ENCODE data around the gene LTK. TPM values are rescaled to one million over a fixed set of nuclear protein-coding genes. Genes with fewer than 3 reads are reported as not detected.
A peak's percentile ranks its signal among the peaks of the same experiment; 100 is the strongest.

The LTK gene
- total and polyA plus RNA-seq, 2 of the 4 experiments (the other 2 are of a cell fraction), result 0.18 to 0.62 TPM

- H3K4ac ChIP-seq (ENCODE audit: low read depth, low read length), result peak overlapping the region; percentile 82
- WGBS, 2 experiments (ENCODE audit: extremely low coverage in 2 of 2, insufficient read length in 1 of 2), result 100% methylated on average over 2 of the region's 2 CpGs; no CpG with 5 or more reads in 1 of the 2 experiments
- peaks cover 0 to 15% of the 10 kb centered on the region in 2 experiments; a peak in 2 of 4 replicates for H3K79me1 ChIP-seq (ENCODE audit: low read depth in 1 of 2, low read length in 2 of 2)
- CTCF ChIA-PET, result no interaction called here
- H2AK5ac ChIP-seq (ENCODE audit: low read depth, low read length), result peak overlapping the region; percentile 99
- peaks cover 19% of the 10 kb centered on the region for H3K4me1 ChIP-seq (ENCODE audit: control insufficient read depth, insufficient read depth, low read length)
- no TSS peak for BruUV-seq (replicated peaks)
- peak overlapping the region; percentile 32 for H2BK20ac ChIP-seq (ENCODE audit: low read depth, low read length)
- POLR2A ChIA-PET (ENCODE audit: unreplicated experiment), result no interaction called here
- peak overlapping the region; percentile 20; the same call in 1 of the 2 replicates for H4K91ac ChIP-seq (ENCODE audit: insufficient read depth, low read depth, low read length)
- H4K8ac ChIP-seq (ENCODE audit: low read depth in 2 of 2, low read length in 2 of 2), result peak overlapping the region in 1 of 2 experiments; percentile 65; a peak in 2 of 4 replicates
- intact Hi-C loops (cut with micrococcal nuclease), result no loop called here
- peak overlapping the region; percentile 95 for H2BK5ac ChIP-seq (ENCODE audit: low read depth, low read length, poor library complexity, severe bottlenecking)
- H3K36me3 ChIP-seq (ENCODE audit: control insufficient read depth, insufficient read depth, low read length), result peaks cover 7% of the 10 kb centered on the region
- ATAC-seq (ENCODE audit: low read depth) (no peak), DNase-seq (peak; percentile 21)
- peaks cover 52% of the 10 kb centered on the region for H3K9me1 ChIP-seq (ENCODE audit: insufficient read depth, low read length)
- no peaks in the 10 kb centered on the region for H3K9me3 ChIP-seq (ENCODE audit: control insufficient read depth, insufficient read depth, low read length)
- H2BK120ac ChIP-seq (ENCODE audit: low read depth, low read length), result peak overlapping the region; percentile 36
- H2AK9ac ChIP-seq (replicated peaks; ENCODE audit: low read depth, low read length, poor library complexity), result peak overlapping the region; percentile 62
- peak overlapping the region; percentile 85 for H3K14ac ChIP-seq (replicated peaks; ENCODE audit: low read depth, low read length)
- no peak overlapping the region for H2AFZ ChIP-seq (replicated peaks; ENCODE audit: low read length, poor library complexity)
- TF ChIP-seq RAD21 (IDR thresholded peaks at IDR 0.05; ENCODE audit: low read length) (no peak), CHD1 (IDR thresholded peaks at IDR 0.05; ENCODE audit: low read depth, low read length) (no peak), MXI1 (IDR thresholded peaks at IDR 0.05; ENCODE audit: borderline replicate concordance, low read depth, low read length) (no peak), CEBPB (IDR thresholded peaks at IDR 0.05; ENCODE audit: low read depth, low read length) (no peak), SMC3 (IDR thresholded peaks at IDR 0.05; ENCODE audit: low read depth, low read length) (no peak), RFX5 (IDR thresholded peaks at IDR 0.05; ENCODE audit: low read depth, low read length) (no peak), RCOR1 (IDR thresholded peaks at IDR 0.05; ENCODE audit: insufficient replicate concordance, low read length) (no peak), ELK1 (IDR thresholded peaks at IDR 0.05; ENCODE audit: borderline replicate concordance, low read depth, low read length) (no peak), BHLHE40 (IDR thresholded peaks at IDR 0.05; ENCODE audit: low read depth, low read length) (no peak), POLR2A (IDR thresholded peaks at IDR 0.05; ENCODE audit: low read depth, low read length) (no peak), MAZ (IDR thresholded peaks at IDR 0.05; ENCODE audit: borderline replicate concordance, low read depth, low read length) (no peak), FOS (IDR thresholded peaks at IDR 0.05; ENCODE audit: low read depth, low read length) (no peak), CTCF (conservative IDR thresholded peaks at IDR 0.05; ENCODE audit: low read depth, low read length) (no peak), USF2 (IDR thresholded peaks at IDR 0.05; ENCODE audit: low read depth, low read length) (no peak)
- no peak overlapping the region for H3K4me3 ChIP-seq (ENCODE audit: insufficient read depth, low read depth, low read length)
- in situ Hi-C loops (cut with MboI; ENCODE audit: low sequenced_read_pairs), result no loop called here
- no peak overlapping the region for H3K27ac ChIP-seq (ENCODE audit: insufficient read depth, low read length)
- H3K23ac ChIP-seq (ENCODE audit: low read depth, low read length), result 0 out of 2 replicates have a peak overlapping the region, but pooled peaks have one; percentile 4
- no peak overlapping the region for H3K9ac ChIP-seq (ENCODE audit: low read depth, low read length)
- no peak overlapping the region for H4K5ac ChIP-seq (ENCODE audit: low read depth, low read length)
- H3K18ac ChIP-seq (ENCODE audit: low read depth, low read length), result no peak overlapping the region
- dilution Hi-C loops (cut with HindIII; ENCODE audit: low sequenced_read_pairs, unreplicated experiment), result no loop called here
- H3K56ac ChIP-seq (ENCODE audit: extremely low read depth, insufficient read depth, low read length), result no peak overlapping the region
- no peaks in the 10 kb centered on the region for H4K20me1 ChIP-seq (ENCODE audit: insufficient read depth, low read length)
- H2BK15ac ChIP-seq (ENCODE audit: low read depth, low read length), result peak overlapping the region; percentile 8; the same call in 1 of the 3 replicates
- H3K27me3 ChIP-seq (ENCODE audit: control insufficient read depth, insufficient read depth, low read length), result no peaks in the 10 kb centered on the region
- no peak overlapping the region for H3K4me2 ChIP-seq (ENCODE audit: low read depth, low read length)
Observed at GRCh38 chr15:41487802-41488201, 25.8 kb downstream of the LTK start.

Data from IMR-90 (cell line).